Thoracic aorta (tissue), 2 donors: Measurements from ENCODE around the gene TEKT3. TPM values are rescaled to one million over a fixed set of nuclear protein-coding genes. Genes with fewer than 3 reads are reported as not detected.

Experiments used
- ATAC-seq: fragments of 150-250 bp; one replicate; pipeline ENCODE4 v1.8.0; 2017; ENCODE audit warnings: low read depth; ENCODE audit not compliant: insufficient number of reproducible peaks, low FRiP score
- DNase-seq: peaks from one replicate; pipeline ENCODE4 v3.0.0-alpha.2; 2020; ENCODE audit warnings: low spot score
- H3K27ac ChIP-seq, 2 donors: fragments of 200-600 bp; sonication (generic); 1 replicate in 1 of 2; 2 replicates in 1 of 2; pipeline ENCODE4 v1.5.1; 2016; ENCODE audit warnings: mild to moderate bottlenecking in 2 of 2, moderate library complexity in 2 of 2
- H3K27me3 ChIP-seq: fragments of 200-600 bp; sonication (generic); replicated peaks from 2 replicates; pipeline ENCODE4 v1.6.0; 2016; ENCODE audit warnings: mild to moderate bottlenecking; ENCODE audit not compliant: insufficient read depth
- H3K36me3 ChIP-seq: fragments of 200-600 bp; sonication (generic); one replicate; pipeline ENCODE4 v1.5.1; 2016
- H3K4me1 ChIP-seq, 2 donors: fragments of 200-600 bp; sonication (generic); 1 replicate in 1 of 2; 2 replicates in 1 of 2; pipeline versions ENCODE4 v1.5.1 to v1.6.0; 2016; ENCODE audit warnings: low read depth in 2 of 2, mild to moderate bottlenecking in 1 of 2; ENCODE audit not compliant: control insufficient read depth in 1 of 2
- H3K4me3 ChIP-seq: fragments of 200-600 bp; sonication (generic); 2 replicates; pipeline ENCODE4 v1.5.1; 2016; ENCODE audit warnings: mild to moderate bottlenecking
- H3K9me3 ChIP-seq: fragments of 200-600 bp; sonication (generic); 2 replicates; pipeline ENCODE4 v1.5.1; 2016
- CTCF ChIP-seq: fragments of 200-600 bp; sonication (generic); IDR thresholded peaks from one replicate; pipeline ENCODE4 v1.5.1; 2019; ENCODE audit warnings: antibody characterized with exemption
- total RNA-seq, 2 donors: library from RNA; depleted of rRNA; stranded (reverse); fragments of >200 nt; gene quantifications; one replicate each; pipeline versions ENCODE4 v1.1.0 to v1.2.3, GENCODE V29; 2016

TEKT3 gene
- total RNA-seq, 2 donors from 2014 or later, result not detected

DNA sequence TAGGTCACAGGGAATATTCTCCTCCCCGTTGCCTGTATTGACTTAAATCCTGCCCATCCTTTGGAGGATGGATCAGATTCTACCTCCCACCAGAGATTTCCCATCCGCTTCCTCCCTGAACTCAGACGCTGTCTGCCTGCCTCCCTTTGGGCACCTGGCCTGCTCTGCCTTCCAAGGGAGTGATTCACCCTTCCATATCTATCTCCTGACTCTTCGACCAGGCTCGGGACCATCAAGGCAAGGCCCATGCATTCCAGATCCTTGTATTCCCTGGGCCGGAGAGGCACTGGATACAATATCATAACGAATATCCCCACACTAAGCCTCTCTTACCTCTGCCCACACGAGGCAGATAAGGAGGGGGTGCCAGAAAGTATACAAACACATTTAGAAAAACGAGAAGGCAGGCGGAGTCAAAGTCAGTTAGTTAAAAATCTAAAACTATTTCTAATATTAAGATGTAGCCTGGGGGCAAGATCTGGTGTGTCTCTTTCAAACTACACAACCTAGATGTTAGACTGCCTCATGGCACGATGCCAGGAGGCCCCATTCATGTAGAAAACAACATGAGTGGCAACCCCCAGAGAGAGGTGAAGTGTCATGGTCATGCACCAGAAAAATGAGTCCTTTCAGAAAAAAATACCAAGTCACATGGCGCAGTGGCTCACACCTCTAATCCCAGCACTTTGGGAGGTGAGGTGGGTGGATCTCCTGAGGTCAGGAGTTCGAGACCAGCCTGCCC is 85.5 kb downstream of the TEKT3 start:
- no peak for ATAC-seq
- H3K4me3 ChIP-seq, result peak overlapping the region; percentile 7
- TF ChIP-seq CTCF, result no peak
- DNase-seq, result no peak
- no peak overlapping the region for H3K27ac ChIP-seq
- H3K27me3 ChIP-seq, result no peaks in the 10 kb centered on the region
- H3K4me1 ChIP-seq, result peaks cover 46 to 77% of the 10 kb centered on the region in 2 donors
- peaks cover 40% of the 10 kb centered on the region for H3K36me3 ChIP-seq
- H3K9me3 ChIP-seq, result no peaks in the 10 kb centered on the region

Other genes starting within 250 kb of the TEKT3 start
- 100 to 1,000 TPM; 192 to 207 TPM for gene PMP22, start 76.3 kb downstream of the TEKT3 start, total RNA-seq
- gene CDRT4, start 126.0 kb upstream of the TEKT3 start, total RNA-seq, result 10 to 100 TPM; 13.5 to 22.2 TPM
- gene TVP23C, start 221.9 kb upstream of the TEKT3 start, total RNA-seq, result 10 to 100 TPM; 27.1 to 52.5 TPM